ENCODE measurements around the gene UBA1. TPM values are rescaled to one million over a fixed set of nuclear protein-coding genes. Genes with fewer than 3 reads are reported as not detected.
A peak's percentile ranks its signal among the peaks of the same experiment; 100 is the strongest.

Gene UBA1
- total and polyA plus RNA-seq, 2 of the 8 experiments (the other 6 are each of a cell fraction or from before 2014, with no cell fraction given) = 313 to 458 TPM

DNA sequence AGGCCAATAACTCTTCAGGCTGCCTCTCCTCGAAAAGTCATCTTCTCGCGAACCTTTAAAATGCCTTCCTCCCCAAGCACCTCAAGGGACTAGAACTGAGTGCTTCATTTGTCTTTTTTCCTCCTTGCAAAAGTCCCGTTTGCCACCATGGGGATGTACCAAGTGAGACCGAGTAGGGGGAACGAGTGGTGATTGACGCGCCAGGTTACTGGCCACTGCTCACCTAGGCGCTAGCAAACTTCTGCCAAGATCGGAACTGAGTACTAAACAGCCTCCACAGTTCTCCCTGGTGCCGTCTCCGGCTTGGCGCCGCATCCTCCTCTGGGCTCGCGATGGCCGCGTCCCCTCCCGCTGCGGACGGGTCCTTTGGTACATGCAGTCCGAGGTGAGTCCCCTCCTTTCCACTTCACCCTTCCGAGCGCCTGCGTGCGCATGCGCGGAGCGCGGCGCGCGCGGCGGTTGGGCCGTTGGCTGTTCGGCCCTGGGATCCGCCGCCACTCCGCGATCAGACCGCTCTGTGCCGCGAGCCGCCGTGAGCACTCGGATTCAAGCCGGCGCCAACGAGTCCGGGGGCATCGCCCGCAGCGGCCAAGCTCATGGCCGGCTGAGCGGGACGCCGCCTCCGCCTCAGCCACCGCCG lies 24.8 kb downstream of the UBA1 start, which contains the start of gene CDK16:
CDK16 (plus strand) TSS at position 402 of the 640 bp plus-strand sequence. CDS start 4,877 bp downstream, outside the sequence.
- peak within 1 kb of the TSS; percentile 87 to 88 for H3K4me2 ChIP-seq (ENCODE audit: insufficient read depth in 1 of 2, low read depth in 2 of 2, low read length in 2 of 2)
- TF ChIP-seq JUND (IDR thresholded peaks at IDR 0.05; ENCODE audit: low read length) (peak; percentile 90), PHF8 (conservative IDR thresholded peaks at IDR 0.05; ENCODE audit: low read depth, low read length) (no peak; the same call in 1 of the 2 replicates), RFX5 (IDR thresholded peaks at IDR 0.05; ENCODE audit: borderline replicate concordance, low read depth, low read length) (no peak), POLR2A (IDR thresholded peaks at IDR 0.05; ENCODE audit: control extremely low read depth in 1 of 2, low read depth in 2 of 2, low read length in 2 of 2) (no peak; a peak in 1 of 3 replicates), BRCA1 (IDR thresholded peaks at IDR 0.05; ENCODE audit: low read depth, low read length) (no peak), FOSL1 (IDR thresholded peaks at IDR 0.05; ENCODE audit: insufficient read depth, low read depth, low read length) (no peak), SP4 (IDR thresholded peaks at IDR 0.05; ENCODE audit: low read length) (no peak)
- TF ChIP-seq, protein P1, sequence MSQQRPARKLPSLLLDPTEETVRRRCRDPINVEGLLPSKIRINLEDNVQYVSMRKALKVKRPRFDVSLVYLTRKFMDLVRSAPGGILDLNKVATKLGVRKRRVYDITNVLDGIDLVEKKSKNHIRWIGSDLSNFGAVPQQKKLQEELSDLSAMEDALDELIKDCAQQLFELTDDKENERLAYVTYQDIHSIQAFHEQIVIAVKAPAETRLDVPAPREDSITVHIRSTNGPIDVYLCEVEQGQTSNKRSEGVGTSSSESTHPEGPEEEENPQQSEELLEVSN (IDR thresholded peaks at IDR 0.05) = no peak

More for the DNA sequence above, 24.8 kb downstream of the UBA1 start, which contains the start of gene CDK16:
- peak within 1 kb of the TSS; percentile 97 for H3K18ac ChIP-seq (ENCODE audit: extremely low read depth, low read length)
- peak within 1 kb of the TSS; percentile 78 for H3K4ac ChIP-seq (replicated peaks; ENCODE audit: insufficient read length, low read depth, low read length)
- CTCF ChIA-PET (ENCODE audit: partially characterized antibody) = interaction anchor here (0.6 to 2.3 kb wide), 6 partner anchors 13 to 272 kb away, joined by 3 to 7 read pairs (median 3); no protein-coding TSS in a partner anchor
- no peak within 1 kb of the TSS for H2BK15ac ChIP-seq (ENCODE audit: low read length)
- no peak within 1 kb of the TSS for H3K23ac ChIP-seq (ENCODE audit: insufficient read length)
- peak within 1 kb of the TSS; percentile 97 for H2BK5ac ChIP-seq (ENCODE audit: low read depth, low read length)
- H3K4me1 ChIP-seq (replicated peaks in 1 of 4; ENCODE audit: control insufficient read depth in 3 of 4, insufficient read depth in 4 of 4, low read length in 3 of 4) = peaks cover 0 to 8% (median 3%) of the 10 kb centered on the region in 4 experiments; a peak in 6 of 7 replicates
- POLR2A ChIA-PET (ENCODE audit: partially characterized antibody) = interaction anchor here (0.6 to 6.1 kb wide), 25 partner anchors 9 to 355 kb away, joined by 3 to 63 read pairs (median 4); partner anchors contain the start of genes NDUFB11, RBM10 and USP11
- H2AK5ac ChIP-seq (ENCODE audit: low read depth, low read length) = no peak within 1 kb of the TSS
- no peaks in the 10 kb centered on the region for H3K9me3 ChIP-seq (ENCODE audit: insufficient read depth in 2 of 2, low read depth in 1 of 2, low read length in 1 of 2)
- peak within 1 kb of the TSS; percentile 88 to 98 (median 94) for H3K4me3 ChIP-seq (ENCODE audit: extremely low read depth in 1 of 4, insufficient read depth in 2 of 4, low read depth in 3 of 4, low read length in 4 of 4)
- no peaks in the 10 kb centered on the region for H3K27me3 ChIP-seq (replicated peaks in 1 of 4; ENCODE audit: control insufficient read depth in 3 of 4, extremely low read depth in 1 of 4, insufficient read depth in 3 of 4, low read length in 3 of 4)
- H2AFZ ChIP-seq (ENCODE audit: low read length) = peak within 1 kb of the TSS; percentile 48
- H4K91ac ChIP-seq (replicated peaks; ENCODE audit: insufficient read length, low read length) = peak within 1 kb of the TSS; percentile 91
- FAIRE-seq (no peak), DNase-seq (ENCODE audit: low read depth in 1 of 2, low spot score in 2 of 2) (peak in 1 of 2 experiments; percentile 72)
- peak within 1 kb of the TSS; percentile 100 for H3K27ac ChIP-seq (ENCODE audit: low read depth, low read length)
- H4K20me1 ChIP-seq (replicated peaks in 1 of 2; ENCODE audit: control insufficient read depth in 1 of 2, insufficient read depth in 2 of 2, low read length in 2 of 2) = peaks cover 13 to 36% of the 10 kb centered on the region in 2 experiments
- peak within 1 kb of the TSS; percentile 92 for H2BK12ac ChIP-seq (ENCODE audit: low read depth, low read length)
- peaks cover 2% of the 10 kb centered on the region; the same call in 1 of the 2 replicates for H3K79me1 ChIP-seq (ENCODE audit: low read depth, low read length)
- no peak within 1 kb of the TSS for H2BK20ac ChIP-seq (ENCODE audit: low read length)
- H3K9ac ChIP-seq (replicated peaks in 1 of 4; ENCODE audit: extremely low read depth in 1 of 4, low read depth in 3 of 4, low read length in 3 of 4) = peak within 1 kb of the TSS; percentile 94 to 98 (median 96)
- H3K23me2 ChIP-seq (ENCODE audit: low read depth, low read length) = peaks cover 8% of the 10 kb centered on the region; the same call in 1 of the 2 replicates
- H2BK120ac ChIP-seq (replicated peaks; ENCODE audit: low read depth, low read length) = peak within 1 kb of the TSS; percentile 97
- no peak within 1 kb of the TSS for H3K14ac ChIP-seq (ENCODE audit: insufficient read length)
- H4K8ac ChIP-seq (ENCODE audit: extremely low read depth, insufficient read depth, low read length) = peak within 1 kb of the TSS; percentile 95; the same call in 1 of the 2 replicates
- H3K36me3 ChIP-seq (ENCODE audit: control insufficient read depth in 2 of 4, insufficient read depth in 4 of 4, low read length in 3 of 4) = peaks cover 8 to 30% (median 23%) of the 10 kb centered on the region in 4 experiments; a peak in 7 of 8 replicates
- peak within 1 kb of the TSS; percentile 90 for H3K56ac ChIP-seq (replicated peaks; ENCODE audit: insufficient read length, low read depth, low read length)
- H3K79me2 ChIP-seq (ENCODE audit: control insufficient read depth in 1 of 2, insufficient read depth in 2 of 2, low read length in 2 of 2) = peaks cover 21 to 40% of the 10 kb centered on the region in 2 experiments
- 0% methylated on average over 10 of the region's 61 CpGs; no CpG with 5 or more reads in 1 of the 2 experiments for WGBS, 2 experiments (ENCODE audit: extremely low coverage in 1 of 2, insufficient coverage in 1 of 2, insufficient read length in 1 of 2, insufficient replicate concordance in 2 of 2, low coverage in 1 of 2, low lambda C conversion rate in 2 of 2, missing lambda C conversion rate in 1 of 2)
- peak within 1 kb of the TSS; percentile 97 for H4K5ac ChIP-seq (ENCODE audit: insufficient read length, low read depth, low read length)

Measured in H1 (cell line).